ENCODE results near the gene PRKCZ. TPM values are rescaled to one million over a fixed set of nuclear protein-coding genes. Genes with fewer than 3 reads are reported as not detected.
A peak's percentile ranks its signal among the peaks of the same experiment; 100 is the strongest.

PRKCZ gene
- total RNA-seq, 1 donor from 2014 or later = 120 TPM

DNA sequence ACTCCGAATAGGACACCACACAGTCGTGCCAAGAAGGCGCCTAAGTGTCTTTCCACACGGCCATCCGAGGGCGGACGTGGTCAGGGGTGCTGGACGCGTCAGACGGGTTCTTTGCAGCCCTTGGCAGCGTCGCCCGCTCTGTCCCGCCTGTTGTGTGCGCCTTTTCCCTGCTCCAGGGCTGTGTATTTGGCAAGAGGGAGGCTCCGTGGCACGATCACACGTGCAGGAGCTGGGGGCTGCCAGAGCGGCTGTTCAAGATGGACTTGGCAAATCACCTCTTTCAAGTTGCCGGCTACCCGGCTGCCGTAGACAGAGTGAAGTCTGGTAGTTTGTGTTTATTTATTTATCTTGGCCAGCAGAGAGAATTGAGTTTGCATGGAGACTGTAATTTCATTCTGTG is 31.9 kb downstream of the PRKCZ start:
- Mint-ChIP-seq H3K4me3 (ENCODE audit: unreplicated experiment) (no peak overlapping the region), H3K4me1 (ENCODE audit: low read depth, unreplicated experiment) (peaks cover 17% of the 10 kb centered on the region), H3K27ac (ENCODE audit: unreplicated experiment) (peak overlapping the region; percentile 75), H3K36me3 (ENCODE audit: unreplicated experiment) (peaks cover 28% of the 10 kb centered on the region), H3K9me3 (ENCODE audit: unreplicated experiment) (peaks cover 17% of the 10 kb centered on the region), H3K27me3 (ENCODE audit: unreplicated experiment) (peaks cover 13% of the 10 kb centered on the region)
- TF ChIP-seq, protein P1, sequence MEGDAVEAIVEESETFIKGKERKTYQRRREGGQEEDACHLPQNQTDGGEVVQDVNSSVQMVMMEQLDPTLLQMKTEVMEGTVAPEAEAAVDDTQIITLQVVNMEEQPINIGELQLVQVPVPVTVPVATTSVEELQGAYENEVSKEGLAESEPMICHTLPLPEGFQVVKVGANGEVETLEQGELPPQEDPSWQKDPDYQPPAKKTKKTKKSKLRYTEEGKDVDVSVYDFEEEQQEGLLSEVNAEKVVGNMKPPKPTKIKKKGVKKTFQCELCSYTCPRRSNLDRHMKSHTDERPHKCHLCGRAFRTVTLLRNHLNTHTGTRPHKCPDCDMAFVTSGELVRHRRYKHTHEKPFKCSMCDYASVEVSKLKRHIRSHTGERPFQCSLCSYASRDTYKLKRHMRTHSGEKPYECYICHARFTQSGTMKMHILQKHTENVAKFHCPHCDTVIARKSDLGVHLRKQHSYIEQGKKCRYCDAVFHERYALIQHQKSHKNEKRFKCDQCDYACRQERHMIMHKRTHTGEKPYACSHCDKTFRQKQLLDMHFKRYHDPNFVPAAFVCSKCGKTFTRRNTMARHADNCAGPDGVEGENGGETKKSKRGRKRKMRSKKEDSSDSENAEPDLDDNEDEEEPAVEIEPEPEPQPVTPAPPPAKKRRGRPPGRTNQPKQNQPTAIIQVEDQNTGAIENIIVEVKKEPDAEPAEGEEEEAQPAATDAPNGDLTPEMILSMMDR (IDR thresholded peaks at IDR 0.05; ENCODE audit: partially characterized antibody, unreplicated experiment) = no peak
- DNase-seq = no peak

DNA sequence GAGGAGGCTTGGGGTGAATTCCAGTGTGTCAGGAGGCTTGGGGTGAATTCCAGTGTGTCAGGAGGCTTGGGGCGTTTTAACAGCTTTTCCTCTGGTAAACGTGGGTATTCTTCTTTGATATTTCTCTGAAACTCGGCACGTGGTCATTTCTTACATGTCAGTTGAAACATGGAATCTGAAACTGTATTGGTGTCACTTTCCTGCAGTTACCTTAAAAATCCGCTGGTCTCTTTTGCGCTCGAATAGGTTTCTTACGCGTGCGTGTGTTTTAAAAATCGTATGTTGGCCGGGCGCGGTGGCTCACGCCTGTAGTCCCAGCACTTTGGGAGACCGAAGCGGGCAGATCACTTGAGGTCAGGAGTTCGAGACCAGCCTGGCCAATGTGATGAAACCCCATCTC is 33.5 kb downstream of the PRKCZ start:
- peaks cover 10% of the 10 kb centered on the region for H3K27me3 Mint-ChIP-seq (ENCODE audit: unreplicated experiment)
- peaks cover 18% of the 10 kb centered on the region for H3K4me1 Mint-ChIP-seq (ENCODE audit: low read depth, unreplicated experiment)
- no peak for DNase-seq
- TF ChIP-seq, protein P1 (IDR thresholded peaks at IDR 0.05; ENCODE audit: partially characterized antibody, unreplicated experiment) = no peak
- H3K36me3 Mint-ChIP-seq (ENCODE audit: unreplicated experiment) = peaks cover 12% of the 10 kb centered on the region
- peaks cover 14% of the 10 kb centered on the region for H3K9me3 Mint-ChIP-seq (ENCODE audit: unreplicated experiment)
- peak overlapping the region; percentile 64 for H3K27ac Mint-ChIP-seq (ENCODE audit: unreplicated experiment)
- peak overlapping the region; percentile 3 for H3K4me3 Mint-ChIP-seq (ENCODE audit: unreplicated experiment)

DNA sequence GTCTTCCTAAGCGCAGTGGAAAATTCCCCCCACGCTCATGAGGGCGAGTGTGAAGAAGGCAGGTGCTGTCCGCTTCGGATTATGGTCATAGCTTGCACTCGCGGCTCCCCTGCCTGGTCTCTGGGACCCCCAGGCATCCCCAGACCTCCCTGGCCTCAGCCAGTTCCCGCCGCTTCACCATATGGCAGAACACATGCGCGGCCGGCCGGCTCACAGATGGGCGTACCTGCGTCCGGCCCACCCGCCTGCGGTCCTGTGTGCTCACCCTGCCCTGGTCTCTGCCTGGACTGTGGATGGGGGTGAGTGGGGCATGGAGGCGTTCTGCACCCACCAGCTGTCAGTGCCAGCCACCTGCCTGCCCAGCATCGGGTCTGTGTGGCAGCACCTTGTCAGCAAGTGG is 34.1 kb downstream of the PRKCZ start:
- no peak overlapping the region for H3K4me3 Mint-ChIP-seq (ENCODE audit: unreplicated experiment)
- H3K27ac Mint-ChIP-seq (ENCODE audit: unreplicated experiment) = peak overlapping the region; percentile 64
- H3K9me3 Mint-ChIP-seq (ENCODE audit: unreplicated experiment) = peaks cover 19% of the 10 kb centered on the region
- peaks cover 11% of the 10 kb centered on the region for H3K36me3 Mint-ChIP-seq (ENCODE audit: unreplicated experiment)
- peaks cover 24% of the 10 kb centered on the region for H3K4me1 Mint-ChIP-seq (ENCODE audit: low read depth, unreplicated experiment)
- H3K27me3 Mint-ChIP-seq (ENCODE audit: unreplicated experiment) = peaks cover 10% of the 10 kb centered on the region
- no peak for DNase-seq
- TF ChIP-seq, protein P1 (IDR thresholded peaks at IDR 0.05; ENCODE audit: partially characterized antibody, unreplicated experiment) = no peak

DNA sequence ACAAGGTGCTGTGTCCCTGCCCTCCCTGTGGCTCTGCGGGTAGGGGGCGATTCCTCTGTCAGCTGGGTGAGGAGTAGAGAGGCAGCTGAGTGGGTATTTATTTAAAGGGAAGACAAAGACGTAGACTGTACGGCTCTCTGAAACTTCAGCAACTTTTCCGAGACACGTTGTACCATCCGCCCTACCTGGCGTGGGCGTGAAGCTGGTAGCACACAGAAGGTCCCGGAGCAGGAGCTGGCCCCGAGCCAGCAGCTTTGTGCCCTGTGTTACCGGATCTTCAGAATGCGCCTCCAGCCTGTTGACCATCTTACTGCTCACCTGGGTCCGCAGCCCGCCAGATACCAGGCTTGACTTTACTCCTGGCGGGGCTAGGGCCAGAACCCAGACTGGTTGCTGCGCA is 34.9 kb downstream of the PRKCZ start:
- Mint-ChIP-seq H3K4me1 (ENCODE audit: low read depth, unreplicated experiment) (peaks cover 24% of the 10 kb centered on the region), H3K9me3 (ENCODE audit: unreplicated experiment) (peaks cover 21% of the 10 kb centered on the region), H3K27ac (ENCODE audit: unreplicated experiment) (no peak overlapping the region), H3K36me3 (ENCODE audit: unreplicated experiment) (peaks cover 8% of the 10 kb centered on the region), H3K27me3 (ENCODE audit: unreplicated experiment) (peaks cover 10% of the 10 kb centered on the region), H3K4me3 (ENCODE audit: unreplicated experiment) (no peak overlapping the region)
- TF ChIP-seq, protein P1 (IDR thresholded peaks at IDR 0.05; ENCODE audit: partially characterized antibody, unreplicated experiment) = no peak
- DNase-seq = no peak

DNA sequence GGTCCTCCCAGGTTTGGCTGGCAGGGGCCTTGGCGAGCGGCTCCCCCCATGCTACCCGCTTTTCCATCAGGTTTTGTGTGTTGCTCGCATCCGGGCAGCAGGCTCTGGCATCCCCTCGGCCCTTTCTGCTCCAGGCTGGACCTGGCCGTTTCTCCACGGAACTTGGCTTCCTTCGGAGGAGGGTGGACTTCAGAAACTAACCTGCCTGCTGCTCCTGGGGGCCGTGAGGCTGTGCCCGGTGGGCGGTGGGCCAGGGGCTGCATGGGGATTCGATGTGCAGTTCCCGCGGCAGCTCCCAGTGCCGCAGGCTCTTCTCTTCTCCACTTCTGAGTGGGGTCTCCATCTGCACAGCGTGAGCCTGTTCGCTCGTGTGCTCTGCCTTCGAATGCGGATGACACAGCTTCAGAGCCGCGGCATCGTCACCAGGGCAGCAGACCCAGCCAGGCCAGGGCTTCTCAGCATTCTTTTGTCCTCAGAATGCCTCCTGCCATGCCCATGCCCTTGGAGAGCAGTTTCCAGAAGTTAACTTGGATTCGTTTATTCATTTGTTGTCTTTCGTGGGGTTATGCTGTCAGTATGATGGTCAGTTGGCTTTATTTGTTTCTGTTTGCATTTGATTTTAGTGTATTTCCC is 36.4 kb downstream of the PRKCZ start:
- no peak for DNase-seq
- H3K27ac Mint-ChIP-seq (ENCODE audit: unreplicated experiment) = no peak overlapping the region

More for the DNA sequence above, 36.4 kb downstream of the PRKCZ start:
- H3K36me3 Mint-ChIP-seq (ENCODE audit: unreplicated experiment) = peaks cover 5% of the 10 kb centered on the region
- peaks cover 23% of the 10 kb centered on the region for H3K9me3 Mint-ChIP-seq (ENCODE audit: unreplicated experiment)
- H3K4me1 Mint-ChIP-seq (ENCODE audit: low read depth, unreplicated experiment) = peaks cover 31% of the 10 kb centered on the region
- TF ChIP-seq, protein P1 (IDR thresholded peaks at IDR 0.05; ENCODE audit: partially characterized antibody, unreplicated experiment) = no peak
- H3K27me3 Mint-ChIP-seq (ENCODE audit: unreplicated experiment) = peaks cover 10% of the 10 kb centered on the region
- no peak overlapping the region for H3K4me3 Mint-ChIP-seq (ENCODE audit: unreplicated experiment)

All from glutamatergic neuron (in vitro differentiated cells).